ENCODE measurements around the gene GCDH. TPM values are rescaled to one million over a fixed set of nuclear protein-coding genes. Genes with fewer than 3 reads are reported as not detected.

GCDH gene
- total RNA-seq, 1 donor from 2014 or later: 48.0 TPM

GRCh38 chr19:12937927-12938778, 47.2 kb downstream of the GCDH start, which contains the start of gene CALR:
Gene CALR, plus strand, starts transcription at chr19:12938609. Its CDS starts 71 bp downstream, at chr19:12938680.
- intact Hi-C loops (cut with micrococcal nuclease): loop anchor here (1.0 to 10.0 kb wide), 12 partner anchors 8 to 1563 kb away; partner anchors contain the start of genes GADD45GIP1, GCDH, GET3 and JUNB

DNA sequence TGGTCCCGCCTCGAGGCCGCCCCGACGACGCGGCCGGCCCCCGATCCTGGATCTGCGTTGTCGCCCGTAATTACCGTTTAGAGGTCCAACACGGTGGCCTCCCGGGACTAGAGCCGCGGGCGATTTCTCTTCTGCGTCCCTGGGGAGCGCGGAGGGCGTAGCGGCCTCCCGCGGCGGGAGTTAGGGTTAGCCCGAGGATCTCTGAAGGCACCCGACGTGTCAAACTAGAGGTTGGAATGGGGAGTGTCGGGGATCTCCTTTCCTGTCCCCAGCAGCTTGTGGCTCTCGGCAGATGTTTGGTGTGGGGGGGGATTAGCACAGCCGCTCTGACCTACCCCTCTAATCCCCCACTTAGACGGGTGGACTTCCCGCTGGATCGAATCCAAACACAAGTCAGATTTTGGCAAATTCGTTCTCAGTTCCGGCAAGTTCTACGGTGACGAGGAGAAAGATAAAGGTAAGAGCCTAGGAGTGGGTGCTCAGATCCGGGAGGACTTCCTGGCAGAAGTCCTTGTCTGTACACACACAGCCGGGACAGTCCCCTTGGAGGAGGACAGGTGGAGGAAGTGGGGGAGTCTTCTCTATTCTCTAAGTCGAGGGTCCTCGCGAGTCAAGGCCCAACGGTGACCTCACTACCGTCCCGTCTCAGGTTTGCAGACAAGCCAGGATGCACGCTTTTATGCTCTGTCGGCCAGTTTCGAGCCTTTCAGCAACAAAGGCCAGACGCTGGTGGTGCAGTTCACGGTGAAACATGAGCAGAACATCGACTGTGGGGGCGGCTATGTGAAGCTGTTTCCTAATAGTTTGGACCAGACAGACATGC, 48.0 kb downstream of the GCDH start:
- intact Hi-C loops (cut with micrococcal nuclease): loop anchor here (1.0 to 10.0 kb wide), 12 partner anchors 7 to 1564 kb away; partner anchors contain the start of genes GADD45GIP1, GCDH, GET3 and JUNB

DNA sequence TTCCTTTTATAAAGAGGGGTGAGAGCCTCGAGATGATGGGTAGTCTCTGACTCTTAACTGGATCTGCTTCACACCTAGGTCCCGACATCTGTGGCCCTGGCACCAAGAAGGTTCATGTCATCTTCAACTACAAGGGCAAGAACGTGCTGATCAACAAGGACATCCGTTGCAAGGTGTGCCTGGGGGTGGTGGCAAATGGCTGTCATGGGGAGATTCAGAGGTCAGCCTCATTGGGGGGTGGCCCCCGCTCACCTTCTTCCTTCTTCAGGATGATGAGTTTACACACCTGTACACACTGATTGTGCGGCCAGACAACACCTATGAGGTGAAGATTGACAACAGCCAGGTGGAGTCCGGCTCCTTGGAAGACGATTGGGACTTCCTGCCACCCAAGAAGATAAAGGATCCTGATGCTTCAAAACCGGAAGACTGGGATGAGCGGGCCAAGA, 49.0 kb downstream of the GCDH start:
- intact Hi-C loops (cut with micrococcal nuclease): loop anchor here (2.0 to 10.0 kb wide), 7 partner anchors 17 to 905 kb away; partner anchors contain the start of genes GADD45GIP1, GET3, JUNB and ZNF490

GRCh38 chr19:12940897-12941296, 49.9 kb downstream of the GCDH start:
- intact Hi-C loops (cut with micrococcal nuclease): loop anchor here (10.0 kb wide), 1 partner anchor 904 kb away; no protein-coding TSS in a partner anchor

DNA sequence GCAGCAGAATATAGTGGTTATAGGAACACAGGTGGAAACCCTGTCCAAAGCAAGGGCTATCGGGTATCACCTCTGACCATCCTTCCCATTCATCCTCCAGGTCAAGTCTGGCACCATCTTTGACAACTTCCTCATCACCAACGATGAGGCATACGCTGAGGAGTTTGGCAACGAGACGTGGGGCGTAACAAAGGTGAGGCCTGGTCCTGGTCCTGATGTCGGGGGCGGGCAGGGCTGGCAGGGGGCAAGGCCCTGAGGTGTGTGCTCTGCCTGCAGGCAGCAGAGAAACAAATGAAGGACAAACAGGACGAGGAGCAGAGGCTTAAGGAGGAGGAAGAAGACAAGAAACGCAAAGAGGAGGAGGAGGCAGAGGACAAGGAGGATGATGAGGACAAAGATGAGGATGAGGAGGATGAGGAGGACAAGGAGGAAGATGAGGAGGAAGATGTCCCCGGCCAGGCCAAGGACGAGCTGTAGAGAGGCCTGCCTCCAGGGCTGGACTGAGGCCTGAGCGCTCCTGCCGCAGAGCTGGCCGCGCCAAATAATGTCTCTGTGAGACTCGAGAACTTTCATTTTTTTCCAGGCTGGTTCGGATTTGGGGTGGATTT, 52.6 kb downstream of the GCDH start:
- intact Hi-C loops (cut with micrococcal nuclease): loop anchor here (10.0 kb wide), 1 partner anchor 901 kb away; no protein-coding TSS in a partner anchor

DNA sequence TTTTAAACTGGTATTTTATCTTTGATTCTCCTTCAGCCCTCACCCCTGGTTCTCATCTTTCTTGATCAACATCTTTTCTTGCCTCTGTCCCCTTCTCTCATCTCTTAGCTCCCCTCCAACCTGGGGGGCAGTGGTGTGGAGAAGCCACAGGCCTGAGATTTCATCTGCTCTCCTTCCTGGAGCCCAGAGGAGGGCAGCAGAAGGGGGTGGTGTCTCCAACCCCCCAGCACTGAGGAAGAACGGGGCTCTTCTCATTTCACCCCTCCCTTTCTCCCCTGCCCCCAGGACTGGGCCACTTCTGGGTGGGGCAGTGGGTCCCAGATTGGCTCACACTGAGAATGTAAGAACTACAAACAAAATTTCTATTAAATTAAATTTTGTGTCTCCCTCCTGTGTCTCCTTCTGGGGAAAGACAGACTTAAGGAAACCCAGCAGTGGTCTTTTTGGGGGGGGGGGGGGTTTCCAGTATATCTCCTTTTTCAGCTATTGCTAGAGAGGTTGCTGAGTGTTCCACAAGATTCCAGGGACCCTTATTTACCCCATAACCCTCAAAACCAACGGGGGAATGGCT, 53.2 kb downstream of the GCDH start:
- intact Hi-C loops (cut with micrococcal nuclease): loop anchor here (10.0 kb wide), 1 partner anchor 901 kb away; no protein-coding TSS in a partner anchor

DNA sequence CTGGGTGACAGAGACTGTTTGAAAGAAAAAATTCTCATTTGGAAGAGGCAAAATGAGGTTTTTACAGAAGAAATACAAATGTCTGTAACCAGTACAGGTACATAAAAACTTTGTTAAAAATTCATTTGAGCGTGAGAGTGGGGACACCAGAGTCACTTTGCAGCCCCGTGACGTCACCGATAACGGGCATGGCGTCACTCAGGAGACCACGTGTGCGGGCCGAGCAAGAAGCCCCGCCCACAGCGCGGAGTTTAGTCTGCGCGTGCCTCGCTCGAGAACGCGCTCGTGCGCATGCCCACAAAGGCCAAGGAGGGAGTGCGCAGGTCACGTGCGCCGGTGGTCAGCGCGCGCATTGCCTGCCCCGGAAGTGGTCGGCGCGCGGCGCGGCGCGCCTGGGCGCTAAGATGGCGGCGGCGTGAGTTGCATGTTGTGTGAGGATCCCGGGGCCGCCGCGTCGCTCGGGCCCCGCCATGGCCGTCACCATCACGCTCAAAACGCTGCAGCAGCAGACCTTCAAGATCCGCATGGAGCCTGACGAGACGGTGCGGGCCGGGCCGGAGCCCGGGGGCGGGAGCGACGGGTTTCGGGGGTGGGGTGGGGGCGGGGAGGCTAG, 54.6 kb downstream of the GCDH start, which contains the start of gene RAD23A:
Gene RAD23A (plus strand): TSS at position 384 of the 613 bp plus-strand sequence. CDS start 87 bp downstream, at position 471.
- intact Hi-C loops (cut with micrococcal nuclease): loop anchor here (1.0 to 10.0 kb wide), 7 partner anchors 7 to 899 kb away; partner anchors contain the start of genes CALR, FARSA, GADD45GIP1 and SYCE2

DNA sequence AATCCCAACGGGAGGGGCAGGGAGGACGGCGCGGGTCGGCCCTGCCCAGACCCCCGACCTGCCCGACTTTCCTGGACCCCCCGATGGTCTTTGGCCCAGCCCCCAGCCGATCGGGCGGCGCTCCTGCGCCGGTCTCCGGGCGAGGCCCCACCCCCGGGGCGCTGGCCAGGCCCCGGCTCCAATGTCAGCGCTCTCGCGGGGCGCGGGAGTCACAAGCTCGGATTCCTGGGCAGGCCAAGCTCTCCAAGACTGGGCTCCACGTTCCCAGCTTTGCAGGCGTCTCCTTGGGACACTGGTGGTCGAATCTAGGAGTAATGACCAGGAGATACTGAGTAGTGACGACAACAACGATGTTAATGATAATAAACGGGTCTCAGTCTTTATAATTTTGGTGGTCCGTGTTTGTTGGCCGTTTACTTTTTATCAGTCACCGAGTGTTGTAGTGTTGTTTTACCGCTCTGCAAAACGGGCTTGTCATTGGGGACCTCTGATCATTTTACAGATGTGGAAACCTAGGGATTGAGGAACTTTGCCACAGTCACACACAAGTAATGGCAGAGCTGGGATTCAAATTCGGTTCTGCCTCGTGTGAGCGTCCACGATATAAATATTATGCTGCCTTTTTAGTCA, 55.2 kb downstream of the GCDH start:
- intact Hi-C loops (cut with micrococcal nuclease): loop anchor here (1.0 to 10.0 kb wide), 3 partner anchors 8 to 899 kb away; partner anchors contain the start of genes CALR and GADD45GIP1

DNA sequence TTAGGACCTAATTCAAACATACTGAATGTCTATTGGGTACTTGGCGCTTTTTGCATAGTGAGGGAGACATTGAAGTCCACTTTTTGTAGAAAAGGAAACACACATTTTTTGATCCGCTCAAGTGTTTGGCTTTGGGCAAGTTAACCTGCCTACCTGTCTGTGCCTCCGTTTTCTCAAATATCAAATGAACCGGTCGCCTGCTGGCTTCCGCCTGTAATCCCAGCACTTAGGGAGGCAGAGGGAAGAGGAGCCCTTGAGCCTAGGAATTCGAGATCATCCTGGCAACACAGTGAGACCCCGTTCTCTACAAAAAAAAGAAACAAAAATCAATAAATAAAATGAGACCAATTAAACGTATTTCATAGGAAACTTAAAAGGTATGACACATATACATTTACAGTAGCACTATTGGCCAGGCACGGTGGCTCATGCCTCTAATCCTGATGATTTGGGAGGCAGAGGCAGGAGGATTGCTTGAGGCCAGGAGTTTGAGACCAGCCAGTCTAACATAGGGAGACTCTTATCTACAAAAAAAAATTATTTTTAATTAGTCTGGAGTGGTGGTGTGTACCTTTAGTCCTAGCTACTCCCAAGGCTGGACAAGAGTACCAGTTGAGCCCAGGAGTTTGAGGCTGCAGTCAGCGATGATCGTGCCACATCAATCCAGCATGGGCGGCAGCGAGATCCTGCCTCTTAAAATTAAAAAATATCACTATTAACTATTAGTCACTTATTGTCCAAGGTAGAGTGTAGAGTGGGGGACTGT, 56.0 kb downstream of the GCDH start:
- intact Hi-C loops (cut with micrococcal nuclease): loop anchor here (1.0 to 10.0 kb wide), 3 partner anchors 9 to 898 kb away; partner anchors contain the start of genes CALR and GADD45GIP1

DNA sequence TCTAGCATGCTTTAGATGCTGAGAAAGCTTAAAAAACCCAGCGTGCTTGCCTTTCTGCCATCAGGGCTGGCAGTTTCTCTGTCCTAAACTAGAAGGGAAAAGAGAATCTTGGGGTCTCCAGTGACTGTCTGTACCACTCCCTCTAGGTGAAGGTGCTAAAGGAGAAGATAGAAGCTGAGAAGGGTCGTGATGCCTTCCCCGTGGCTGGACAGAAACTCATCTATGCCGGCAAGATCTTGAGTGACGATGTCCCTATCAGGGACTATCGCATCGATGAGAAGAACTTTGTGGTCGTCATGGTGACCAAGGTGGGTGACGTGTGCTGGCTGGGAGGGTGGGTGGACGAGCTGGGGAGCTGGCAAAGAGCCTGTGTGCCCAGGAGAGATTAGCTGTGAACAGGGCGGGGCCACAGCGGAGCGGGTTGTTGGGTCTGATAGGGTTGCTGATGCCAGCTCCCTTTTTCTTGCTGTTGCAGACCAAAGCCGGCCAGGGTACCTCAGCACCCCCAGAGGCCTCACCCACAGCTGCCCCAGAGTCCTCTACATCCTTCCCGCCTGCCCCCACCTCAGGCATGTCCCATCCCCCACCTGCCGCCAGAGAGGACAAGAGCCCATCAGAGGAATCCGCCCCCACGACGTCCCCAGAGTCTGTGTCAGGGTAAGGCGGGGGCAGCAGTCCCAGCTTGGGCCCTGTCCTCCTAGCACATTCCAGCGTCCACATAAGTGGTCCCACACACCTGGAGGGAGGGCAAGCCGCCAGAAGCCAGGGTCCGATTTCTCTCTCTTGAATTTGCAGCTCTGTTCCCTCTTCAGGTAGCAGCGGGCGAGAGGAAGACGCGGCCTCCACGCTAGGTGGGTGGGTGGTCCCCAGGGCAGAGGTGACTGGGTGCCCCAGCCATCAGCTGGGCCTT, 57.0 kb downstream of the GCDH start:
- intact Hi-C loops (cut with micrococcal nuclease): loop anchor here (10.0 kb wide), 1 partner anchor 897 kb away; no protein-coding TSS in a partner anchor

- intact Hi-C loops (cut with micrococcal nuclease): loop anchor here (10.0 kb wide), 1 partner anchor 896 kb away; no protein-coding TSS in a partner anchor
Observed at GRCh38 chr19:12948612-12949362, 57.8 kb downstream of the GCDH start.

Other genes with a start within 250 kb of the GCDH start
- 189 and 197 TPM in 2 replicates for gene MAN2B1, start 224.4 kb upstream of the GCDH start, total RNA-seq
- 19.2 and 20.1 TPM in 2 replicates for gene WDR83, start 224.4 kb upstream of the GCDH start, total RNA-seq
- gene DHPS, start 209.3 kb upstream of the GCDH start, total RNA-seq: 108 and 121 TPM in 2 replicates
- gene GNG14, start 203.2 kb upstream of the GCDH start, total RNA-seq: not detected in 2 replicates
- gene FBXW9, start 194.5 kb upstream of the GCDH start, total RNA-seq: 5.0 and 6.1 TPM in 2 replicates
- gene TNPO2, start 167.2 kb upstream of the GCDH start, total RNA-seq: 86.1 and 87.4 TPM in 2 replicates
- gene TRIR, start 156.5 kb upstream of the GCDH start, total RNA-seq: 180 and 185 TPM in 2 replicates
- 66.7 and 69.3 TPM in 2 replicates for gene GET3, start 153.7 kb upstream of the GCDH start, total RNA-seq
- gene BEST2, start 139.4 kb upstream of the GCDH start, total RNA-seq: 0.10 TPM in 1 of 2 replicates, not detected in the other
- gene HOOK2, start 115.6 kb upstream of the GCDH start, total RNA-seq: 16.5 and 17.9 TPM in 2 replicates
- 309 and 316 TPM in 2 replicates for gene JUNB, start 99.7 kb upstream of the GCDH start, total RNA-seq
- gene PRDX2, start 89.4 kb upstream of the GCDH start, total RNA-seq: 300 and 302 TPM in 2 replicates
- gene THSD8, start 89.1 kb upstream of the GCDH start, total RNA-seq: 13.0 and 24.6 TPM in 2 replicates
- gene RNASEH2A, start 84.6 kb upstream of the GCDH start, total RNA-seq: 24.3 and 30.5 TPM in 2 replicates
- gene RTBDN, start 56.6 kb upstream of the GCDH start, total RNA-seq: not detected in 2 replicates
- 0.49 and 1.1 TPM in 2 replicates for gene MAST1, start 52.6 kb upstream of the GCDH start, total RNA-seq
- gene DNASE2, start 9.7 kb upstream of the GCDH start, total RNA-seq: 29.5 and 32.6 TPM in 2 replicates
- gene KLF1, start 4.0 kb upstream of the GCDH start, total RNA-seq: 0.22 and 0.41 TPM in 2 replicates
- 1.9 and 2.8 TPM in 2 replicates for gene SYCE2, start 28.1 kb downstream of the GCDH start, total RNA-seq
- 108 and 117 TPM in 2 replicates for gene FARSA, start 42.6 kb downstream of the GCDH start, total RNA-seq
- gene CALR, start 47.4 kb downstream of the GCDH start, total RNA-seq: 1,347 and 1,385 TPM in 2 replicates
- 113 and 115 TPM in 2 replicates for gene RAD23A, start 54.7 kb downstream of the GCDH start, total RNA-seq
- 16.6 and 17.9 TPM in 2 replicates for gene GADD45GIP1, start 66.1 kb downstream of the GCDH start, total RNA-seq
- gene DAND5, start 78.4 kb downstream of the GCDH start, total RNA-seq: 0.10 TPM in 1 of 2 replicates, not detected in the other
- gene NFIX, start 104.3 kb downstream of the GCDH start, total RNA-seq: 0.96 and 1.1 TPM in 2 replicates
- 3.6 and 4.2 TPM in 2 replicates for gene LYL1, start 211.7 kb downstream of the GCDH start, total RNA-seq
- 65.6 and 66.5 TPM in 2 replicates for gene TRMT1, start 225.6 kb downstream of the GCDH start, total RNA-seq
- 79.6 and 84.4 TPM in 2 replicates for gene NACC1, start 227.1 kb downstream of the GCDH start, total RNA-seq